H9 (cell line): Measurements from ENCODE around the gene PLPPR4. TPM values are rescaled to one million over a fixed set of nuclear protein-coding genes. Genes with fewer than 3 reads are reported as not detected.

Experiments
- DNase-seq: peaks from one replicate; pipeline ENCODE4 v3.0.0-alpha.2; 2017
- H2AFZ ChIP-seq: one replicate; pipeline ENCODE4 v1.6.1; 2013; ENCODE audit warnings: mild to moderate bottlenecking, low read length, control low read depth, moderate library complexity
- H2AK5ac ChIP-seq: 2 replicates; pipeline ENCODE4 v1.6.1; 2013; ENCODE audit warnings: low read length, control low read depth, mixed read lengths; ENCODE audit not compliant: insufficient read length
- H2BK120ac ChIP-seq: one replicate; pipeline ENCODE4 v1.6.1; 2013; ENCODE audit warnings: low read depth, mild to moderate bottlenecking, low read length, control low read depth, inconsistent platforms; ENCODE audit not compliant: poor library complexity, severe bottlenecking
- H2BK12ac ChIP-seq: 2 replicates; pipeline ENCODE4 v1.6.1; 2013; ENCODE audit warnings: low read length, control low read depth, mixed read lengths, low read depth; ENCODE audit not compliant: insufficient read length
- H2BK15ac ChIP-seq: 2 replicates; pipeline ENCODE4 v1.6.1; 2013; ENCODE audit warnings: low read depth, low read length, control low read depth
- H2BK20ac ChIP-seq: one replicate; pipeline ENCODE4 v1.6.1; 2013; ENCODE audit warnings: low read depth, mild to moderate bottlenecking, low read length, control low read depth, inconsistent platforms; ENCODE audit not compliant: poor library complexity, severe bottlenecking
- H2BK5ac ChIP-seq: 2 replicates; pipeline ENCODE4 v1.6.1; 2013; ENCODE audit warnings: low read length, control low read depth, mixed read lengths; ENCODE audit not compliant: insufficient read length
- H3K14ac ChIP-seq: 2 replicates; pipeline ENCODE4 v1.6.1; 2013; ENCODE audit warnings: low read length, control low read depth; ENCODE audit not compliant: insufficient read depth
- H3K18ac ChIP-seq: 2 replicates; pipeline ENCODE4 v1.6.1; 2013; ENCODE audit warnings: low read depth, mild to moderate bottlenecking, mixed read lengths, low read length, control low read depth; ENCODE audit not compliant: insufficient read length
- H3K23ac ChIP-seq: 2 replicates; pipeline ENCODE4 v1.6.1; 2013; ENCODE audit warnings: low read length, control low read depth, mixed read lengths, low read depth; ENCODE audit not compliant: insufficient read length
- H3K23me2 ChIP-seq: 2 replicates; pipeline ENCODE4 v1.6.1; 2013; ENCODE audit warnings: low read depth, mild to moderate bottlenecking, mixed read lengths, low read length, control low read depth; ENCODE audit not compliant: insufficient read length, poor library complexity, severe bottlenecking
- H3K27ac ChIP-seq: 2 replicates; pipeline ENCODE4 v1.5.1; 2013; ENCODE audit warnings: low read length, control low read depth, mixed read lengths, low read depth; ENCODE audit not compliant: insufficient read length
- H3K27me3 ChIP-seq: 2 replicates; pipeline ENCODE4 v1.6.1; 2013; ENCODE audit warnings: low read length, control low read depth, inconsistent platforms; ENCODE audit not compliant: insufficient read depth
- H3K4ac ChIP-seq: 2 replicates; pipeline ENCODE4 v1.6.1; 2013; ENCODE audit warnings: low read depth, mild to moderate bottlenecking, control low read depth, inconsistent platforms, low read length, moderate library complexity
- H3K4me1 ChIP-seq: 2 replicates; pipeline ENCODE4 v1.6.1; 2013; ENCODE audit warnings: low read length, control low read depth, inconsistent platforms; ENCODE audit not compliant: insufficient read depth
- H3K4me2 ChIP-seq: 2 replicates; pipeline ENCODE4 v1.6.1; 2013; ENCODE audit warnings: low read length, control low read depth, mixed read lengths; ENCODE audit not compliant: insufficient read length, insufficient read depth
- H3K56ac ChIP-seq: 2 replicates; pipeline ENCODE4 v1.6.1; 2013; ENCODE audit warnings: low read depth, mild to moderate bottlenecking, mixed read lengths, low read length, control low read depth; ENCODE audit not compliant: insufficient read length
- H3K79me1 ChIP-seq: 2 replicates; pipeline ENCODE4 v1.6.1; 2013; ENCODE audit warnings: low read depth, mild to moderate bottlenecking, moderate library complexity, low read length, control low read depth, inconsistent platforms; ENCODE audit not compliant: insufficient read depth, poor library complexity, severe bottlenecking
- H3K79me2 ChIP-seq: 2 replicates; pipeline ENCODE4 v1.6.1; 2013; ENCODE audit warnings: low read length, control low read depth, inconsistent platforms; ENCODE audit not compliant: insufficient read depth
- H3K9ac ChIP-seq: 2 replicates; pipeline ENCODE4 v1.6.1; 2013; ENCODE audit warnings: low read length, control low read depth, mixed read lengths; ENCODE audit not compliant: insufficient read length; ENCODE audit errors: extremely low read depth
- H3K9me3 ChIP-seq: one replicate; pipeline ENCODE4 v1.6.1; 2013; ENCODE audit warnings: low read depth, low read length, inconsistent platforms; ENCODE audit not compliant: control insufficient read depth
- H3T11ph ChIP-seq: one replicate; pipeline ENCODE4 v1.6.1; 2013; ENCODE audit warnings: mild to moderate bottlenecking, low read length, control low read depth, inconsistent platforms
- H4K20me1 ChIP-seq: one replicate; pipeline ENCODE4 v1.6.1; 2013; ENCODE audit not compliant: control insufficient read depth, insufficient read length, insufficient read depth
- H4K5ac ChIP-seq: 2 replicates; pipeline ENCODE4 v1.6.1; 2013; ENCODE audit warnings: low read depth, mild to moderate bottlenecking, mixed read lengths, low read length, control low read depth; ENCODE audit not compliant: insufficient read length
- H4K8ac ChIP-seq: replicated peaks from 2 replicates; pipeline ENCODE4 v1.6.1; 2013; ENCODE audit warnings: low read length, control low read depth, mixed read lengths, low read depth; ENCODE audit not compliant: insufficient read length
- H4K91ac ChIP-seq: 2 replicates; pipeline ENCODE4 v1.6.1; 2013; ENCODE audit warnings: low read depth, mild to moderate bottlenecking, moderate library complexity, mixed read lengths, low read length, control low read depth; ENCODE audit not compliant: insufficient read length
- H3K27ac Mint-ChIP-seq, 3 experiments: 2 replicates in 2 of 3; 3 replicates in 1 of 3; pipeline ENCODE4 v1.8.0; 2020 to 2021; ENCODE audit warnings: mixed read lengths in 3 of 3, mild to moderate bottlenecking in 1 of 3, moderate library complexity in 1 of 3
- H3K27me3 Mint-ChIP-seq: 2 replicates; pipeline ENCODE4 v1.8.0; 2021; ENCODE audit warnings: low read depth, mild to moderate bottlenecking, moderate library complexity, mixed read lengths
- H3K36me3 Mint-ChIP-seq, 3 experiments: 2 replicates in 2 of 3; 3 replicates in 1 of 3; pipeline ENCODE4 v1.8.0; 2020 to 2021; ENCODE audit warnings: low read depth in 3 of 3, mixed read lengths in 3 of 3; ENCODE audit not compliant: insufficient read depth in 1 of 3
- H3K4me1 Mint-ChIP-seq, 2 experiments: 2 replicates each; pipeline ENCODE4 v1.8.0; 2020; ENCODE audit warnings: mixed read lengths in 2 of 2
- H3K4me3 Mint-ChIP-seq, 2 experiments: 2 replicates in 1 of 2; 3 replicates in 1 of 2; pipeline ENCODE4 v1.8.0; 2020 to 2021; ENCODE audit warnings: mild to moderate bottlenecking in 2 of 2, mixed read lengths in 2 of 2, moderate library complexity in 1 of 2
- H3K9me3 Mint-ChIP-seq, 2 experiments: 2 replicates in 1 of 2; 3 replicates in 1 of 2; pipeline ENCODE4 v1.8.0; 2020; ENCODE audit warnings: mild to moderate bottlenecking in 2 of 2, mixed read lengths in 2 of 2, moderate library complexity in 1 of 2
- CTCF ChIP-seq: fragments of 200-600 bp; sonication (generic); conservative IDR thresholded peaks from 3 replicates; pipeline ENCODE4 v1.8.0; 2021; ENCODE audit warnings: antibody characterized with exemption, mild to moderate bottlenecking
- WGBS: extraction: QIAGEN DNeasy Blood & Tissue Kit; methylation state at CpG from one replicate; pipeline ENCODE4 v1.1.7; 2013; ENCODE audit warnings: missing lambda C conversion rate, low lambda C conversion rate, mixed read lengths; ENCODE audit not compliant: insufficient read length; ENCODE audit errors: extremely low coverage; 5-methylcytosine and 5-hydroxymethylcytosine counted together
- total RNA-seq: library from RNA; stranded (reverse); gene quantifications from 2 replicates; pipeline ENCODE4 v1.2.1, GENCODE V29; 2021

The PLPPR4 gene
- total RNA-seq, 1 experiment from 2014 or later = 0.31 TPM

- Mint-ChIP-seq H3K27ac (no peak overlapping the region), H3K27me3 (no peaks in the 10 kb centered on the region), H3K4me1 (no peaks in the 10 kb centered on the region), H3K36me3 (no peaks in the 10 kb centered on the region), H3K9me3 (no peaks in the 10 kb centered on the region; a peak in 3 of 5 replicates), H3K4me3 (no peak overlapping the region)
- no peaks in the 10 kb centered on the region for H3K23me2 ChIP-seq
- no peak for DNase-seq
- TF ChIP-seq CTCF = no peak
- H2BK15ac ChIP-seq = no peak overlapping the region
- no peak overlapping the region for H3K56ac ChIP-seq
- H3K9me3 ChIP-seq = no peaks in the 10 kb centered on the region
- no peak overlapping the region for H2BK120ac ChIP-seq
- H3K27ac ChIP-seq = no peak overlapping the region
- H4K5ac ChIP-seq = no peak overlapping the region
- no peaks in the 10 kb centered on the region for H3K79me2 ChIP-seq
- WGBS = no CpG with 5 or more reads among the region's 1 CpG
- no peaks in the 10 kb centered on the region for H4K20me1 ChIP-seq
- H3K9ac ChIP-seq = no peak overlapping the region
- no peak overlapping the region for H3K18ac ChIP-seq
- H2AK5ac ChIP-seq = no peak overlapping the region
- no peak overlapping the region for H2BK12ac ChIP-seq
- H2BK20ac ChIP-seq = no peak overlapping the region
- H4K8ac ChIP-seq = no peak overlapping the region
- no peaks in the 10 kb centered on the region for H3K4me1 ChIP-seq
- H3T11ph ChIP-seq = no peak overlapping the region
- no peak overlapping the region for H2BK5ac ChIP-seq
- no peaks in the 10 kb centered on the region for H3K27me3 ChIP-seq
- no peak overlapping the region for H3K14ac ChIP-seq
- H4K91ac ChIP-seq = no peak overlapping the region
- no peaks in the 10 kb centered on the region for H3K79me1 ChIP-seq
- no peak overlapping the region for H2AFZ ChIP-seq
- no peak overlapping the region for H3K23ac ChIP-seq
- no peak overlapping the region for H3K4me2 ChIP-seq
- H3K4ac ChIP-seq = no peak overlapping the region
These were observed 51.0 kb downstream of the PLPPR4 start for GRCh38 chr1:99315305-99315704.
